Mesothelial cell of epicardium (in vitro differentiated cells): Measurements from ENCODE around the gene ENOSF1. TPM values are rescaled to one million over a fixed set of nuclear protein-coding genes. Genes with fewer than 3 reads are reported as not detected.

Experiments
- DNase-seq, 2 experiments: peaks; one replicate each; pipeline ENCODE4 v3.0.0; 2021; ENCODE audit warnings: low spot score in 2 of 2; ENCODE audit not compliant: unreplicated experiment in 2 of 2
- H3K27ac Mint-ChIP-seq: 2 replicates; pipeline ENCODE4 v1.8.0; 2021; ENCODE audit warnings: mixed read lengths
- H3K27me3 Mint-ChIP-seq: 2 replicates; pipeline ENCODE4 v1.8.0; 2021; ENCODE audit warnings: low read depth, mixed read lengths
- H3K36me3 Mint-ChIP-seq: 2 replicates; pipeline ENCODE4 v1.8.0; 2021; ENCODE audit warnings: mixed read lengths
- H3K4me1 Mint-ChIP-seq: 2 replicates; pipeline ENCODE4 v1.8.0; 2021; ENCODE audit warnings: mixed read lengths
- H3K4me3 Mint-ChIP-seq: 2 replicates; pipeline ENCODE4 v1.8.0; 2021; ENCODE audit warnings: mild to moderate bottlenecking, moderate library complexity, mixed read lengths
- H3K9me3 Mint-ChIP-seq: 2 replicates; pipeline ENCODE4 v1.8.0; 2021; ENCODE audit warnings: mixed read lengths
- total RNA-seq: library from RNA; stranded (reverse); gene quantifications from 3 replicates; pipeline ENCODE4 v1.2.1, GENCODE V29; 2021
- TF ChIP-seq, protein P1 (sequence below): fragments of 200-600 bp; sonication (generic); IDR thresholded peaks from one replicate; pipeline ENCODE4 v1.5.0; 2021; ENCODE audit warnings: antibody characterized with exemption; ENCODE audit not compliant: unreplicated experiment

The ENOSF1 gene
- total RNA-seq, 1 donor from 2014 or later: 77.1 TPM

DNA sequence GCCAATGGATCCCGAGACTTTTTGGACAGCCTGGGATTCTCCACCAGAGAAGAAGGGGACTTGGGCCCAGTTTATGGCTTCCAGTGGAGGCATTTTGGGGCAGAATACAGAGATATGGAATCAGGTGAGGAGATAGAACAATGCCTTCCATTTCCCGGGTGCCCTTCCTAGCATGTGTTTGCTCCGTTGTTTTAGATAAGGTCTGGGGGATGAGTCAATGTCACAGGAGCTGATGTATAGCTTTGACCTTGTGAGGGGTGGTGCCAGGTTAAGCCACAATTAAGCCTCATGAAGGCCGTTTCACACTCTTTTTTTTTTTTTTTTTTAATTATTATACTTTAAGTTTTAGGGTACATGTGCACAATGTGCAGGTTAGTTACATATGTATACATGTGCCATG is 50.2 kb downstream of the ENOSF1 start:
- DNase-seq: no peak
- peaks cover 32% of the 10 kb centered on the region for H3K36me3 Mint-ChIP-seq
- H3K9me3 Mint-ChIP-seq: peaks cover 16% of the 10 kb centered on the region
- no peaks in the 10 kb centered on the region for H3K27me3 Mint-ChIP-seq
- H3K4me1 Mint-ChIP-seq: peaks cover 13% of the 10 kb centered on the region
- no peak overlapping the region for H3K4me3 Mint-ChIP-seq
- TF ChIP-seq, protein P1, sequence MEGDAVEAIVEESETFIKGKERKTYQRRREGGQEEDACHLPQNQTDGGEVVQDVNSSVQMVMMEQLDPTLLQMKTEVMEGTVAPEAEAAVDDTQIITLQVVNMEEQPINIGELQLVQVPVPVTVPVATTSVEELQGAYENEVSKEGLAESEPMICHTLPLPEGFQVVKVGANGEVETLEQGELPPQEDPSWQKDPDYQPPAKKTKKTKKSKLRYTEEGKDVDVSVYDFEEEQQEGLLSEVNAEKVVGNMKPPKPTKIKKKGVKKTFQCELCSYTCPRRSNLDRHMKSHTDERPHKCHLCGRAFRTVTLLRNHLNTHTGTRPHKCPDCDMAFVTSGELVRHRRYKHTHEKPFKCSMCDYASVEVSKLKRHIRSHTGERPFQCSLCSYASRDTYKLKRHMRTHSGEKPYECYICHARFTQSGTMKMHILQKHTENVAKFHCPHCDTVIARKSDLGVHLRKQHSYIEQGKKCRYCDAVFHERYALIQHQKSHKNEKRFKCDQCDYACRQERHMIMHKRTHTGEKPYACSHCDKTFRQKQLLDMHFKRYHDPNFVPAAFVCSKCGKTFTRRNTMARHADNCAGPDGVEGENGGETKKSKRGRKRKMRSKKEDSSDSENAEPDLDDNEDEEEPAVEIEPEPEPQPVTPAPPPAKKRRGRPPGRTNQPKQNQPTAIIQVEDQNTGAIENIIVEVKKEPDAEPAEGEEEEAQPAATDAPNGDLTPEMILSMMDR: no peak
- no peak overlapping the region for H3K27ac Mint-ChIP-seq

DNA sequence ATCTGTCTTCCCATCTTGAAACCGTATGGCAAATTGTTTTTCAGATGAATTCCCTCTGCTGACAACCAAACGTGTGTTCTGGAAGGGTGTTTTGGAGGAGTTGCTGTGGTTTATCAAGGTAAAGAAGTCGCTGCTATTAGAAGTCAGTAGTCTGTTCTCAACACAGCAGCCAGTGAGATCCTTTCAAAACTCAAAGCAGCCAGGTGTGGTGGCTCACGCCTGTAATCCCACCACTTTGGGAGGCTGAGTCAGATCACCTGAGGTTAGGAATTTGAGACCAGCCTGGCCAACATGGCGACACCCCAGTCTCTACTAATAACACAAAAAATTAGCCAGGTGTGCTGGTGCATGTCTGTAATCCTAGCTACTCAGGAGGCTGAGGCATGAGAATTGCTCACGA is 52.8 kb downstream of the ENOSF1 start:
- H3K4me3 Mint-ChIP-seq: peak overlapping the region; percentile 80
- TF ChIP-seq, protein P1: no peak
- peaks cover 24% of the 10 kb centered on the region for H3K36me3 Mint-ChIP-seq
- no peak for DNase-seq
- H3K4me1 Mint-ChIP-seq: peaks cover 16% of the 10 kb centered on the region
- H3K9me3 Mint-ChIP-seq: peaks cover 12% of the 10 kb centered on the region
- no peaks in the 10 kb centered on the region for H3K27me3 Mint-ChIP-seq
- no peak overlapping the region for H3K27ac Mint-ChIP-seq

DNA sequence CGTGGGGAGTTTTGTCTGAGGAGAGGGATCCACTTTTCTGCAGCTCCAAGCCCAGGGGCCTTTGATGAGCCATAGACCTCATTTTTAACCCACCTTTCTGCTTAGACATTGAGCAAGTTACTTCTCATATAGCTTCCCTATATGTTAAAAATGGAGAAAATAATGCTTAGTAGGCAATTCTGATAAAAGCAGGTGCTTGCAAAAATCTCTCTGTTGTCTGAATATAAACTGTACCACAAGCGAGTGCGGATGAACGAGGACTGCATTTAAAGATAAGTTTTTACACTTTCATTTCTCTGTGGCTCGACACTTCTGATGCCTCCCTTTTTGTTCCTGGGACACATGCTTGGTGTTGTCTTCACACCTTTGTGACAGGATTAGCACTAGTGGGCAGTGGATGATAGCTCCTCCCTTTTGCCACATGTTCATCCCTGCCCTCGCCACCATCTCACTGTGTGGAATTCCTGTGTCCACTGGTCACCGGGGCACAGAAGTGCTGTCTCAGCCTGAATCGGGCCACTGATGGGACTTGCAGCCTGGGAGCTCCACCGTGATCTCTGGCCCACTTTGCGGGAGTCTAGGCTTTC is 53.4 kb downstream of the ENOSF1 start:
- Mint-ChIP-seq H3K36me3 (peaks cover 24% of the 10 kb centered on the region), H3K4me3 (peak overlapping the region; percentile 80), H3K27ac (no peak overlapping the region), H3K9me3 (peaks cover 12% of the 10 kb centered on the region), H3K27me3 (no peaks in the 10 kb centered on the region), H3K4me1 (peaks cover 16% of the 10 kb centered on the region)
- DNase-seq: no peak
- TF ChIP-seq, protein P1: no peak

DNA sequence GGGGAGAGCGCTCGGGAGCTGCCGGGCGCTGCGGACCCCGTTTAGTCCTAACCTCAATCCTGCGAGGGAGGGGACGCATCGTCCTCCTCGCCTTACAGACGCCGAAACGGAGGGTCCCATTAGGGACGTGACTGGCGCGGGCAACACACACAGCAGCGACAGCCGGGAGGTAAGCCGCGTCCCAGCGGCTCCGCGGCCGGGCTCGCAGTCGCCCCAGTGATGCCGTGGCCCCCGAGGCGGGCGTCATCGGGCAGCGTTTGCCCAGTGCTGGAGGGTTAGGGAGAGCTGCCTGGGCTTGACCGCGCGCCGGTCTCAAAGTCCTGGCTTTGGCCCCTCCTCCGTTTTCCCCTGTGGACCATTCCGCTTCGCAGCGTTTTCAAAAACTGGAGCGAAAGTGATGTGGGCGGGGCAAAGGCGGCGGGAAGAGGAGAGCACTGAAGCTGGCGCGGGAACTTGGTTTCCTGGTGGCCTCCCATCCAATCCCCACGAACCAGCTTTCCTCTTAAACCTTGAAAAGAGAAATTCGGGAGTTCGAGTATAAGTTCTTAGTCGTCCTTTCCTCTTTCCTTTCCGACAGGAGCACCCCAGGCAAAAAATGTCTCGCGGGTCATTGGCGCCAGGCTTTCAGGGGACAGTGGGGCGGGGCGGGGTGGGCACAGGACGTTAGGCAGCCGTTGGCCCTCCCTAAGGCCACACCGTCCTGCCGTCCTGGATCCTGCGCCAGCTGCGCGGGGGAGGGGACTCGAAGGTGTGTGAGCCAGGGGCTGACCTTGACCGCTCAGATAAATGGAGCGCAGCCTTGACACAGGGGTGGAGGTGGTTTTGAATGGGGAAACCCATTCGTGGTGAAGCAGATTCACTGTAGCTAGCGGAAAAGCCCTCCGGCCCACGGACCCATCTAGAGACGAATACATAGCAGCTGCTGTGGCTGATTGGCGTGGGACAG is 54.2 kb downstream of the ENOSF1 start:
- Mint-ChIP-seq H3K36me3 (peaks cover 22% of the 10 kb centered on the region), H3K27ac (peak overlapping the region; percentile 66), H3K4me3 (peak overlapping the region; percentile 80), H3K27me3 (no peaks in the 10 kb centered on the region), H3K4me1 (peaks cover 16% of the 10 kb centered on the region), H3K9me3 (peaks cover 12% of the 10 kb centered on the region)
- DNase-seq: peak; percentile 67 to 84
- TF ChIP-seq, protein P1: no peak

DNA sequence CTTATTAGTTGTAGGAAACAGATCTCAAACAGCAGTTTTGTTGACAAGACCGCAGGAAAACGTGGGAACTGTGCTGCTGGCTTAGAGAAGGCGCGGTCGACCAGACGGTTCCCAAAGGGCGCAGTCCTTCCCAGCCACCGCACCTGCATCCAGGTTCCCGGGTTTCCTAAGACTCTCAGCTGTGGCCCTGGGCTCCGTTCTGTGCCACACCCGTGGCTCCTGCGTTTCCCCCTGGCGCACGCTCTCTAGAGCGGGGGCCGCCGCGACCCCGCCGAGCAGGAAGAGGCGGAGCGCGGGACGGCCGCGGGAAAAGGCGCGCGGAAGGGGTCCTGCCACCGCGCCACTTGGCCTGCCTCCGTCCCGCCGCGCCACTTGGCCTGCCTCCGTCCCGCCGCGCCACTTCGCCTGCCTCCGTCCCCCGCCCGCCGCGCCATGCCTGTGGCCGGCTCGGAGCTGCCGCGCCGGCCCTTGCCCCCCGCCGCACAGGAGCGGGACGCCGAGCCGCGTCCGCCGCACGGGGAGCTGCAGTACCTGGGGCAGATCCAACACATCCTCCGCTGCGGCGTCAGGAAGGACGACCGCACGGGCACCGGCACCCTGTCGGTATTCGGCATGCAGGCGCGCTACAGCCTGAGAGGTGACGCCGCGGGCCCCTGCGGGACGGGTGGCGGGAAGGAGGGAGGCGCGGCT is 55.0 kb downstream of the ENOSF1 start, which contains the start of gene TYMS:
TSS of gene TYMS (plus strand) at position 343 of the 690 bp plus-strand sequence. CDS start at position 433, 90 bp downstream.
- H3K9me3 Mint-ChIP-seq: peaks cover 12% of the 10 kb centered on the region

More for the DNA sequence above, 55.0 kb downstream of the ENOSF1 start, which contains the start of gene TYMS:
- H3K36me3 Mint-ChIP-seq: peaks cover 21% of the 10 kb centered on the region
- H3K27ac Mint-ChIP-seq: peak within 1 kb of the TSS; percentile 83
- H3K27me3 Mint-ChIP-seq: no peaks in the 10 kb centered on the region
- H3K4me3 Mint-ChIP-seq: peak within 1 kb of the TSS; percentile 80
- DNase-seq: peak; percentile 33 to 72
- peaks cover 16% of the 10 kb centered on the region for H3K4me1 Mint-ChIP-seq
- TF ChIP-seq, protein P1: no peak
